Peyer's patch (tissue), 4 donors: ENCODE results near the gene TRAPPC5. TPM values are rescaled to one million over a fixed set of nuclear protein-coding genes. Genes with fewer than 3 reads are reported as not detected.
A peak's percentile ranks its signal among the peaks of the same experiment; 100 is the strongest.

Experiments
- DNase-seq, 3 donors: peaks; one replicate each; pipeline ENCODE4 v3.0.0-alpha.2; 2017 to 2019
- H3K27ac ChIP-seq, 4 donors: fragments of 200-600 bp; sonication (generic); one replicate each; pipeline ENCODE4 v1.5.1; 2016 to 2019
- H3K27me3 ChIP-seq, 2 donors: fragments of 200-600 bp; sonication (generic); one replicate each; pipeline ENCODE4 v1.5.1; 2019
- H3K36me3 ChIP-seq, 3 donors: fragments of 200-600 bp; sonication (generic); one replicate each; pipeline ENCODE4 v1.5.1; 2016 to 2019
- H3K4me1 ChIP-seq, 4 donors: fragments of 200-600 bp; sonication (generic); one replicate each; pipeline ENCODE4 v1.5.1; 2016 to 2019
- H3K4me3 ChIP-seq, 4 donors: fragments of 200-600 bp; sonication (generic); 1 replicate in 3 of 4; 2 replicates in 1 of 4; pipeline ENCODE4 v1.5.1; 2016 to 2019; ENCODE audit warnings: mild to moderate bottlenecking in 1 of 4
- H3K9me3 ChIP-seq, 4 donors: fragments of 200-600 bp; sonication (generic); one replicate each; pipeline ENCODE4 v1.5.1; 2016 to 2019; ENCODE audit warnings: mild to moderate bottlenecking in 1 of 4
- CTCF ChIP-seq, 6 experiments: fragments of 450-650 bp in 4 of 6; fragments of 200-600 bp in 2 of 6; sonication (generic) in 1 of 6; IDR thresholded peaks; one replicate each; pipeline ENCODE4 v1.5.1; 2017 to 2019; ENCODE audit warnings: antibody characterized with exemption in 6 of 6, mild to moderate bottlenecking in 3 of 6, moderate library complexity in 1 of 6
- POLR2A ChIP-seq, 2 donors: fragments of 450-650 bp; IDR thresholded peaks; one replicate each; pipeline ENCODE4 v1.5.1; 2017; ENCODE audit warnings: antibody characterized with exemption in 2 of 2, mild to moderate bottlenecking in 2 of 2, moderate library complexity in 2 of 2
- total RNA-seq, 4 donors: library from RNA; depleted of rRNA; stranded (reverse); fragments of >200 nt; gene quantifications; one replicate each; pipeline ENCODE4 v1.1.0, GENCODE V29; 2016

The TRAPPC5 gene
- total RNA-seq, 4 donors from 2014 or later, result 18.2 to 55.8 (median 54.0) TPM

GRCh38 chr19:7636317-7636690 is 44.3 kb upstream of the TRAPPC5 start:
- H3K4me3 ChIP-seq, result peak overlapping the region; percentile 62 to 91 (median 72)

GRCh38 chr19:7636691-7637373 is 43.8 kb upstream of the TRAPPC5 start, which contains the start of gene STXBP2:
Gene STXBP2, plus strand, starts transcription at chr19:7637110. Its CDS starts 40 bp downstream, at chr19:7637150.
- H3K4me1 ChIP-seq, result peaks cover 0 to 11% (median 5%) of the 10 kb centered on the region in 4 donors
- no peaks in the 10 kb centered on the region for H3K27me3 ChIP-seq
- no peaks in the 10 kb centered on the region for H3K9me3 ChIP-seq
- peak within 1 kb of the TSS; percentile 62 to 91 (median 72) for H3K4me3 ChIP-seq
- peak within 1 kb of the TSS; percentile 84 to 89 (median 88) for H3K27ac ChIP-seq
- H3K36me3 ChIP-seq, result peaks cover 0 to 10% (median 0%) of the 10 kb centered on the region in 3 donors
- peak; percentile 59 to 76 for TF ChIP-seq POLR2A (IDR thresholded peaks at IDR 0.05)
- TF ChIP-seq CTCF (IDR thresholded peaks at IDR 0.05), result peak; percentile 22 to 66 (median 44)
- DNase-seq, result peak; percentile 91 to 96 (median 94)

More at GRCh38 chr19:7636317-7636690, 44.3 kb upstream of the TRAPPC5 start:
- DNase-seq, result no peak
- Histone ChIP-seq H3K27me3 (no peaks in the 10 kb centered on the region), H3K36me3 (peaks cover 0 to 10% (median 0%) of the 10 kb centered on the region in 3 donors), H3K9me3 (no peaks in the 10 kb centered on the region), H3K4me1 (peaks cover 0 to 11% (median 5%) of the 10 kb centered on the region in 4 donors), H3K27ac (peak overlapping the region; percentile 84 to 89 (median 88))
- TF ChIP-seq POLR2A (IDR thresholded peaks at IDR 0.05) (no peak), CTCF (IDR thresholded peaks at IDR 0.05) (no peak)

DNA sequence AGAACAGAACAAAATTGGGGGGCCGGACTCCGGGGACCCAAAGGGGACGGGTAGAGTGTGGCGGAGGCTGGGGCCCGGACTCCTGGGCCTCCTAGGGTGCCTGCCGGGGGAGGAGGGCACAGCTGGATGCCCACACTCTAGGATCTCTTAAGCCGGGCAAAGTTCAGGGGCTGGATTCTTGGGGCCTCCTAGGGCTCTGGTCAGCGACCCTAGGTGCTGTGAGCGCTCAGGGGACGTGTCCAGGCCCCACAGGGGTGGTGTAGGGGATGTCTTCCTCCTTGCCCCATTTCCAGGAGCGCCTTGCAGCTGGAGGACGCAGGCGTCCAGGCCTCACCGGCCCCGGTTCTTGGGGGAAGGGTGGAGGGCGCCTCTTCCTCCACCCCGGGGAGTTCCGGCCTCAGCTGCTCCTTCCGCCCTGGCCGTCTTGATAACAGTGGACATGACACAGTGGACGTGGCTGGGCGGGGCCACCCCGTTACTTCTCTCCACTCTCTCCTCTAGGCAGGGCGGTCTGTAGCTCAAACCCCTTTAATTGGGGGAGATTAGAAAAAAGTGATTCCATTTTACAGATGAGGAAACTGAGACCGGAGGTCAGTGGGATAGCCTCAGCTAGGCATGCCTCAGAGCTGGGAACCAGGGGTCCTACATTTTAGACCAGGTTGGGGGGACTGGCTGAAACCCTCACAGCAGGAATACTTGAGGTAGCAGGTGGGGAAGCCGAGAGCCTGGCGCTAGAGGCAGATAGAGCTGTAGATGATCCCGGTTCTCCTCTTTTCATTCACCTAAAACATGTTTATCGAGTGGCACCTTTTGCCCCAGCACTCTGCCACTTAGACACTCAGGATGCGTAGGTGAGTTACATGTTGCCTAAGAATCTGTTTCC is 43.0 kb upstream of the TRAPPC5 start:
- DNase-seq, result peak; percentile 28 to 74 (median 72)
- Histone ChIP-seq H3K4me1 (peaks cover 0 to 11% (median 5%) of the 10 kb centered on the region in 4 donors), H3K27me3 (no peaks in the 10 kb centered on the region), H3K27ac (peak overlapping the region; percentile 84 to 89 (median 88)), H3K9me3 (no peaks in the 10 kb centered on the region), H3K36me3 (peaks cover 0 to 17% (median 0%) of the 10 kb centered on the region in 3 donors), H3K4me3 (peak overlapping the region; percentile 62 to 91 (median 72))
- no peak for TF ChIP-seq POLR2A (IDR thresholded peaks at IDR 0.05)
- no peak for TF ChIP-seq CTCF (IDR thresholded peaks at IDR 0.05)

GRCh38 chr19:7638802-7639465 is 41.7 kb upstream of the TRAPPC5 start:
- Histone ChIP-seq H3K36me3 (peaks cover 0 to 20% (median 0%) of the 10 kb centered on the region in 3 donors), H3K4me1 (peaks cover 0 to 11% (median 5%) of the 10 kb centered on the region in 4 donors), H3K27me3 (no peaks in the 10 kb centered on the region), H3K27ac (no peak overlapping the region), H3K4me3 (no peak overlapping the region), H3K9me3 (no peaks in the 10 kb centered on the region)
- no peak for DNase-seq
- TF ChIP-seq CTCF (IDR thresholded peaks at IDR 0.05) (no peak), POLR2A (IDR thresholded peaks at IDR 0.05) (no peak)

- Histone ChIP-seq H3K27ac (no peak overlapping the region), H3K9me3 (no peaks in the 10 kb centered on the region), H3K36me3 (peaks cover 0 to 23% (median 0%) of the 10 kb centered on the region in 3 donors), H3K4me3 (no peak overlapping the region), H3K27me3 (no peaks in the 10 kb centered on the region), H3K4me1 (peaks cover 0 to 11% (median 5%) of the 10 kb centered on the region in 4 donors)
- no peak for TF ChIP-seq CTCF (IDR thresholded peaks at IDR 0.05)
- TF ChIP-seq POLR2A (IDR thresholded peaks at IDR 0.05), result no peak
- no peak for DNase-seq
These were observed 40.7 kb upstream of the TRAPPC5 start for GRCh38 chr19:7639863-7640348.
